ELF-1 (cell line): ENCODE results near the gene MYOD1.

Source experiments
- DNase-seq: peaks from one replicate; pipeline ENCODE4 v3.0.0-alpha.2; 2016; ENCODE audit warnings: low read depth, low spot score

Gene MYOD1

DNA sequence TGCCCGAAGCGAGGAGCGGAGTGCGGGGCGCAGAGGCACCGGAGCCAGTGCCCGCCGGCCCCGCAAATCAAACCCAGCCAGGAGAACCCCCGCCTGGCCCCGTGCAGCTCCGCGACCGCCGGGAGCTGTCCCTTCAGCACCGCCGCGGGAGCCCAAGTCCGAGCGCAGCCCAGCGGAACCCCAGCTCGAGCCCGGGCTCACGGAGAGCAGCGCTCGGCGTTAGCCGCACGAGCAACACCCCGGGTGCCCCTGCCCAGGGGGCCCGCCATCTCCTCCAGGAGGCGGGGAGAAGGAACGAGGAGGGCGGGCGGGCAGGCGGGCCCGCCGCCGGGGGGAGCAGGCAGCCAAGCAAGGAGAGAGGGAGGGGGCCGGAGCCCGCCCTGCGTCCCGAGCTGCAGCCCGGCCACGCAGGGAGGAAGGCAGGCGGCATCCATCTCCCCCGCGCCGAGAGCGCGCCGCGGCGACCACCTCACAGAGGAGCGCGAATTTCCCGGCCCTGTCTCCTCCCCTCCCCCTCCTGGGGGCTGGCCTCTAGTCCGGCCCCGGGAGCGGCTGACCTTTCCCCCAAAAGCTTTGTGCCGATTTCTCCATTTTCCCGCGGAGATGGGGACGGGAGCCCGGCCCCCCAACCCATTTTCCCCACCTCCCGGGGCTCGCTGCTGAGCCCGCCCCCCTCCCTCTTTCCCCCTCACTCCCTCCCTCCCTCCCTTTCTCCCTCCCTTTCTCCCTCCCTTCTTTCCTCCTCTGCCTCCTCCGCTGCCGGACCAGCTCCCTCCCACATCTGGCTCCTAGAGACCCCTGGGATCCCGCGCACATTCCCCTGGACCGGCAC, 15.8 kb downstream of the MYOD1 start:
- DNase-seq, result peak; percentile 81

DNA sequence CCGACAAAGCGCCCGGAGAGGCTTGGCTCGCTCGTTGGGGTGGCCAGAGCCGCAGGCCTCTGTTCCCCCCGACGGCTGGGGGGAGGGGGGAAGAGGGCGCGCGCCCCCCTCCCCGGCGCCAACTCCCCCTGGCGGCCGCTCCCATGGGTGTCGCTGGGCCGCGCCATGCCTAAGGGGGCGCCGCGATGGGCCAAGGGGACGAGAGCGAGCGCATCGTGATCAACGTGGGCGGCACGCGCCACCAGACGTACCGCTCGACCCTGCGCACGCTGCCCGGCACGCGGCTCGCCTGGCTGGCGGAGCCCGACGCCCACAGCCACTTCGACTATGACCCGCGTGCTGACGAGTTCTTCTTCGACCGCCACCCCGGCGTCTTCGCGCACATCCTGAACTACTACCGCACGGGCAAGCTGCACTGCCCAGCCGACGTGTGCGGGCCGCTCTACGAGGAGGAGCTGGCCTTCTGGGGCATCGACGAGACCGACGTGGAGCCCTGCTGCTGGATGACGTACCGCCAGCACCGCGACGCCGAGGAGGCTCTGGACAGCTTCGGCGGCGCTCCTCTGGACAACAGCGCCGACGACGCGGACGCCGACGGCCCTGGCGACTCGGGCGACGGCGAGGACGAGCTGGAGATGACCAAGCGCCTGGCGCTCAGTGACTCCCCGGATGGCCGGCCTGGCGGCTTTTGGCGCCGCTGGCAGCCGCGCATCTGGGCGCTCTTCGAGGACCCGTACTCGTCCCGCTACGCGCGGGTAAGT, 16.6 kb downstream of the MYOD1 start:
- no peak for DNase-seq

DNA sequence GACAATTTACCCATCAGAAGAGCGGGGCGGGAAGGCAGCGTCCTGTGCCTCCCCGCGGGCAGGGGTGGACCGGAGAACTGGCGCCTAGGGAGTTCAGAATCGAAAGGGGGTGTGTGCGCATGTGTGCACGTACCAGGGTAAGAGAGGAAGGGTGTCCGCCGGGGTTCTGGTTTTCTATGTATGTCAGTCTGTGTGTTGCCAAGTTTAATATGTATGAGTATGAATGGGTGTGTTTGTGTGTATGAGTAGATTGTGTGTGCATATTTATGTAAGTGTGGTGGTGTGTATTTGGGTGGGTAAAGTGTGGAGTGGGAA, 17.2 kb downstream of the MYOD1 start:
- no peak for DNase-seq

DNA sequence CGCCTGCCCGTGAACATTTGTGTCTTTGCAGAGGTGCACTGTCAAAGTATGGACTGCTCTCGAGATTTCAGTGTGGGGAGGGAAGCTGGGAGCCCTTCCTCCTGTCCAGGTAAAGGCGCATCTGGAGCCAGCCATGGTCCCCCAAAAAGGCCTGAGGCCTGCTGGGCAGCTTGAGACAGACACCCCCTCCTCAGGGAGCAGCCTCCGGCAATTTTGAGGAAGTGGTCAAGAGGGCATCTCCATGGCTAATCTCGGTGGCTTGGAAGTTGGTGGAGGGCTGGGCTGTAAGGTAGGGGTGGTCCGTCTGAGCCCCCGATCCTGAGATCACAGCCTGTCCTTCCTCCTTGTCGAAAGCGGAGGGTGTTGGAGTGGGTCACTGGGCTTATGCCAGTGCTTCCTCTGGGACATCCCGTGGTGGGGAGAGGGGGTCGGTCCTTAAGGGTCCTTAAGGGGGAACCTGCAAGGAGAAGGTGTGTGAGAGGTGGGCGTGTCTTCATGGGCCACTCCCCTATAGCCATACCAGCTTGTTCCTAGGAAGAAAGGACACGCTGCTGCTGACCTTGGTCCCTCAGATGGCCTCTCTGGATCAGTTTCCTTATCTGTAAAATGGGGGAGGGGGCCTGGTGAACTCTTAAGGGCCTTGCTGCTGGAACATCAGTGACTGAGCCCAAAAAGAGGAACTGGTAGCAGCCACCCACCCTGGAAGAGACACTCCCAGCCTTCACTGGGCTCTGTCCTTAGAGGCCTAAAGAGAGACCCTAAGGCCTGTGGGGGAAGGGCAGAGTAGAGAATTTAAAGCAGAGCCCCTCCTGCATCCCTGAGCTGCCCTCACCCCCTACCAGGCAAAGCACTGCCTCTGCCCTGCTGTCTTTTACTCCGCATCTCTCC, 17.8 kb downstream of the MYOD1 start:
- DNase-seq, result no peak

GRCh38 chr11:17738151-17738973, 19.0 kb downstream of the MYOD1 start:
- DNase-seq, result no peak

GRCh38 chr11:17739945-17740338, 20.6 kb downstream of the MYOD1 start:
- DNase-seq, result no peak

GRCh38 chr11:17740649-17741235, 21.4 kb downstream of the MYOD1 start:
- no peak for DNase-seq

DNA sequence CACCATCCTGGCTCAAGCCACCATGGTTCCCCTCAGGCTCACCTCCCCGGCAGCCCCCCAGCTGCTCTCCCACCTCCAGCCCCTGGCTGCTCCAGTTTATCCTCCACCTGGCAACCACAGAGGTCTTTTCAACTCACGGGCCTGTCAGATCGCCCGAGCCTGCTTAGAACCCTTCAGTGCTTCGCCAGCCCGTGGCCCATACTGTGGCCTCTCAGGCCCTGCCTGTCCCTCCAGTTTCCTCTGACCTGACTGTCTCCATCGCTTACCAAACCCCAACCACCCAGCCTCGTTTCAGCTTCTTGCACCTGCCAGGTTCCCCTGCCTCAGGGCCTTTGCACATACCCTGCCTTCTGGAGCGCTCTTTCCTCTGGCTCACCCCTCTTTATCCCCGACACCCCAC, 22.1 kb downstream of the MYOD1 start:
- DNase-seq, result no peak

- DNase-seq, result no peak
Measured at GRCh38 chr11:17742019-17742418, 22.6 kb downstream of the MYOD1 start.

GRCh38 chr11:17743026-17743807, 23.8 kb downstream of the MYOD1 start:
- no peak for DNase-seq

GRCh38 chr11:17743808-17744119, 24.4 kb downstream of the MYOD1 start:
- no peak for DNase-seq

GRCh38 chr11:17744151-17744940, 25.0 kb downstream of the MYOD1 start:
- no peak for DNase-seq

DNA sequence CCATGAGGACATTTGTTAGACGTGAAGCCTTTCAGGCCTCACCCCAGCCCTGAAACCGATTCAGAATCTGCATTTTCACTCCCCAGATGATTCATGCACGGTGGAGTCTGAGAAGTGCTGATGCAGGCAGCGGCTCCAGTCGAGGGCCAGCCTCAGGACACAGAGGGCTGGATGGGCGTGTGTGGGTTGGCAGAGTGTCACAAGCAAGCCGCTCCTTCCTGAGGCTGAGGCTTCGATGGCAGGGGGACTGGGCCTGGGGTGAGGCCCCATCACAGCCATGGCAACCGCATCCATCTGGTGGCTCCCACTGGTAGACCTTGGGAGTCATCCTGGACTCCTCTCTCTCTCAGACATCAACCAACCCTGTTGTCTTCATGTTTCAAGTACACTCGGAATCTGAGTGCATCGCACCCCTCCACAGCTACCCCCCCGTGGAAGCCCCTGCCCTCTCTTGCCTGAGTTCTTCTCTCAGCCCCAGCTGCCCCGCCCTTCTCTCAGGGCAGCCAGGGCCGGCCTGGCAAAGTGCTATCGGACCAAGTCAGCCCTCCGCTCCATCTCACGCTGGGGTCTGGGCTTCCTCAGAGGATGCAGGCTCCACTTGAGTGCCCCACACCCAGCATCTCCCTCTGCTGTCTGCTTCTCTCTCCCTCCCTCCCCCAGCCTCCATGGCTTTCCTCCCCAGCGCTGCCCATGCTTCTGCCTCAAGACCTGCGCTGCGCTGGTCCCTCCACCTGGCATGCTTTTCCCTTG, 25.8 kb downstream of the MYOD1 start:
- DNase-seq, result no peak

GRCh38 chr11:17746096-17746495, 26.7 kb downstream of the MYOD1 start:
- DNase-seq, result no peak

GRCh38 chr11:17747131-17747955, 28.0 kb downstream of the MYOD1 start:
- no peak for DNase-seq

GRCh38 chr11:17748044-17748443, 28.7 kb downstream of the MYOD1 start:
- no peak for DNase-seq

GRCh38 chr11:17748761-17749721, 29.7 kb downstream of the MYOD1 start:
- DNase-seq, result no peak
